ENCODE data around the gene OLFML1. TPM values are rescaled to one million over a fixed set of nuclear protein-coding genes. Genes with fewer than 3 reads are reported as not detected.

The OLFML1 gene
- total RNA-seq, 2 experiments from 2014 or later, result not detected

DNA sequence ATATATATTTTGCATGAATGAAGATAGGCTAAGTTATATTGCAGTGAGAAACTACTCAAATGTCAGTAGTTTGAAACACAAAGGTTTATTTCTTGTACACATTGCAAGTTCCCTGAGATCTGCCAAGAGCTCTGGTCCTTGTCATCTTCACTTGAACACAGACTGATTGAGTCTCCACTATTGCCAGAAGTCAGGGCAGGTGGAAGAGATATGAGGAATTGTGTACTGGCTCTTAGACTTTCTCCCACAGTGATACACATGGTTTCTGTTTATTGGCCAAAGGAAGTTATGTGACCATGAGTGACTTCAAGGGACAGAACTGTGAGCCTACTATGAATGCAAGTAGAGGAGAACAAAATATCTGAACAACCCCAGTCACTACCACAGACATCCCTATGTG, 72.7 kb downstream of the OLFML1 start:
- intact Hi-C loops (cut with micrococcal nuclease; ENCODE audit: unreplicated experiment), result no loop called here

GRCh38 chr11:7559398-7560283, 74.3 kb downstream of the OLFML1 start:
- DNase-seq (ENCODE audit: low spot score), result no peak
- ChIA-PET CTCF (ENCODE audit: unreplicated experiment) (no interaction called here), POLR2A (interaction anchor here (0.6 to 1.9 kb wide), 7 partner anchors 9 to 44 kb away, joined by 3 to 7 read pairs (median 4); no protein-coding TSS in a partner anchor)
- no peak overlapping the region for H3K4me3 ChIP-seq (ENCODE audit: low read depth, low read length, poor library complexity, severe bottlenecking)
- no peak for TF ChIP-seq CTCF (conservative IDR thresholded peaks at IDR 0.05; ENCODE audit: low read length)
- no peak for TF ChIP-seq EZH2phosphoT487 (IDR thresholded peaks at IDR 0.05; ENCODE audit: borderline replicate concordance, low read depth, low read length)
- no peaks in the 10 kb centered on the region for H3K9me3 ChIP-seq (ENCODE audit: low read length)
- BruUV-seq (replicated peaks), result no TSS peak
- H3K79me2 ChIP-seq (ENCODE audit: insufficient read depth, low read depth, low read length), result peaks cover 93% of the 10 kb centered on the region
- no peak overlapping the region for H2AFZ ChIP-seq (ENCODE audit: low read length)
- H3K4me2 ChIP-seq (ENCODE audit: low read length), result peak overlapping the region; percentile 26
- no peak overlapping the region for H3K27ac ChIP-seq (ENCODE audit: low read depth, low read length, poor library complexity, severe bottlenecking)
- H3K36me3 ChIP-seq (ENCODE audit: insufficient read depth, low read length), result peaks cover 66% of the 10 kb centered on the region
- no peaks in the 10 kb centered on the region; the same call in 1 of the 2 replicates for H4K20me1 ChIP-seq (ENCODE audit: insufficient read depth, low read length)
- no peaks in the 10 kb centered on the region for H3K9me2 ChIP-seq (ENCODE audit: insufficient read depth, low read length)
- H3K4me1 ChIP-seq (ENCODE audit: insufficient read depth, low read length, poor library complexity, severe bottlenecking), result peaks cover 13% of the 10 kb centered on the region
- intact Hi-C loops (cut with micrococcal nuclease; ENCODE audit: unreplicated experiment), result no loop called here

More for the DNA sequence above, 72.7 kb downstream of the OLFML1 start:
- BruUV-seq (replicated peaks), result no TSS peak
- H3K4me3 ChIP-seq (ENCODE audit: low read depth, low read length, poor library complexity, severe bottlenecking), result no peak overlapping the region
- ChIA-PET POLR2A (no interaction called here), CTCF (ENCODE audit: unreplicated experiment) (no interaction called here)
- peaks cover 13% of the 10 kb centered on the region for H3K4me1 ChIP-seq (ENCODE audit: insufficient read depth, low read length, poor library complexity, severe bottlenecking)
- DNase-seq (ENCODE audit: low spot score), result no peak
- H3K9me2 ChIP-seq (ENCODE audit: insufficient read depth, low read length), result no peaks in the 10 kb centered on the region
- no peak overlapping the region for H3K4me2 ChIP-seq (ENCODE audit: low read length)
- no peaks in the 10 kb centered on the region; the same call in 1 of the 2 replicates for H4K20me1 ChIP-seq (ENCODE audit: insufficient read depth, low read length)
- H3K79me2 ChIP-seq (ENCODE audit: insufficient read depth, low read depth, low read length), result peaks cover 94% of the 10 kb centered on the region
- peaks cover 68% of the 10 kb centered on the region for H3K36me3 ChIP-seq (ENCODE audit: insufficient read depth, low read length)
- no peak overlapping the region for H2AFZ ChIP-seq (ENCODE audit: low read length)
- H3K9me3 ChIP-seq (ENCODE audit: low read length), result no peaks in the 10 kb centered on the region
- TF ChIP-seq EZH2phosphoT487 (IDR thresholded peaks at IDR 0.05; ENCODE audit: borderline replicate concordance, low read depth, low read length) (no peak), CTCF (conservative IDR thresholded peaks at IDR 0.05; ENCODE audit: low read length) (no peak)
- H3K27ac ChIP-seq (ENCODE audit: low read depth, low read length, poor library complexity, severe bottlenecking), result no peak overlapping the region

Other genes starting within 250 kb of the OLFML1 start
- gene SYT9, start 233.6 kb upstream of the OLFML1 start, total RNA-seq (2014; rRNA removed; shearing (Covaris generic)), result 0.19 and 0.31 TPM in 2 replicates
- gene SYT9, start 233.6 kb upstream of the OLFML1 start, total RNA-seq (2022), result 0.11 TPM in 1 of 2 replicates, not detected in the other
- gene PPFIBP2, start 28.5 kb downstream of the OLFML1 start, total RNA-seq (2014; rRNA removed; shearing (Covaris generic)), result 102 and 129 TPM in 2 replicates
- 182 and 196 TPM in 2 replicates for gene PPFIBP2, start 28.5 kb downstream of the OLFML1 start, total RNA-seq (2022)
- gene CYB5R2, start 188.0 kb downstream of the OLFML1 start, total RNA-seq (2014; rRNA removed; shearing (Covaris generic)), result not detected in 2 replicates
- not detected in 2 replicates for gene CYB5R2, start 188.0 kb downstream of the OLFML1 start, total RNA-seq (2022)
- not detected in 2 replicates for gene OVCH2, start 221.0 kb downstream of the OLFML1 start, total RNA-seq (2014; rRNA removed; shearing (Covaris generic))
- not detected in 2 replicates for gene OVCH2, start 221.0 kb downstream of the OLFML1 start, total RNA-seq (2022)